Esophagus squamous epithelium (tissue), 4 donors: ENCODE results near the gene TUBB1.

Experiments used
- CTCF ChIP-seq, 6 experiments: fragments of 450-650 bp in 4 of 6; fragments of 200-600 bp in 2 of 6; sonication (generic) in 2 of 6; IDR thresholded peaks; one replicate each; pipeline ENCODE4 v1.5.1; 2016 to 2019; ENCODE audit warnings: antibody characterized with exemption in 6 of 6, mild to moderate bottlenecking in 4 of 6, moderate library complexity in 4 of 6
- POLR2A ChIP-seq, 4 donors: fragments of 450-650 bp; IDR thresholded peaks; one replicate each; pipeline ENCODE4 v1.6.1; 2017; ENCODE audit warnings: antibody characterized with exemption in 4 of 4, mild to moderate bottlenecking in 4 of 4, moderate library complexity in 3 of 4

- TF ChIP-seq CTCF (IDR thresholded peaks at IDR 0.05), result no peak
- no peak for TF ChIP-seq POLR2A (IDR thresholded peaks at IDR 0.05)
Observed at GRCh38 chr20:59015411-59015810, 3.8 kb upstream of the TUBB1 start.
